SK-N-SH (cell line): ENCODE measurements around the gene KIF16B. TPM values are rescaled to one million over a fixed set of nuclear protein-coding genes. Genes with fewer than 3 reads are reported as not detected.

ENCODE experiments used
- CTCF ChIA-PET: fragments of 300-600, 350-600 bp; formaldehyde crosslinking; extraction: SDS; loops from one replicate; lab custom pipeline; 2021; lab: Yijun Ruan, JAX
- POLR2A ChIA-PET: fragments of 350-600 bp; sonication (Branson Sonifier 250); formaldehyde crosslinking; extraction: SDS; loops from one replicate; lab custom pipeline; 2020; ENCODE audit warnings: antibody characterized with exemption, inconsistent platforms; lab: Yijun Ruan, JAX
- DNase-seq: peaks from one replicate; pipeline ENCODE4 v3.0.0; 2012
- H2AFZ ChIP-seq: fragments of 200-600 bp; sonication (generic); 2 replicates; pipeline ENCODE4 v1.8.1; 2016; ENCODE audit warnings: antibody characterized with exemption, mild to moderate bottlenecking, low read depth
- H3F3A ChIP-seq: fragments of 200-600 bp; sonication (generic); replicated peaks from 2 replicates; pipeline ENCODE3; 2016; ENCODE audit warnings: antibody characterized with exemption, mild to moderate bottlenecking; ENCODE audit not compliant: insufficient read depth
- H3K27ac ChIP-seq, 2 experiments: fragments of 200-500 bp in 1 of 2; fragments of 200-600 bp in 1 of 2; sonication (Bioruptor generic) in 1 of 2; sonication (generic), shearing (Covaris generic) in 1 of 2; 2 replicates each; pipeline versions ENCODE4 v1.5.1 to v1.6.1; 2014 to 2016; ENCODE audit warnings: low read depth in 2 of 2, inconsistent platforms in 1 of 2, low read length in 1 of 2, mild to moderate bottlenecking in 1 of 2, mixed read lengths in 1 of 2
- H3K27me3 ChIP-seq: fragments of 200-600 bp; sonication (generic), shearing (Covaris generic); 2 replicates; pipeline ENCODE4 v1.6.1; 2016; ENCODE audit warnings: mixed run types; ENCODE audit not compliant: insufficient read depth
- H3K36me3 ChIP-seq, 2 experiments: fragments of 200-500 bp in 1 of 2; fragments of 200-600 bp in 1 of 2; sonication (Bioruptor generic) in 1 of 2; sonication (generic) in 1 of 2; replicated peaks in 1 of 2; 2 replicates each; pipeline versions ENCODE3 to v1.5.1; 2014 to 2016; ENCODE audit warnings: low read length in 1 of 2, mild to moderate bottlenecking in 1 of 2; ENCODE audit not compliant: insufficient read depth in 2 of 2, control insufficient read depth in 1 of 2
- H3K4me1 ChIP-seq, 2 experiments: fragments of 200-500 bp in 1 of 2; fragments of 200-600 bp in 1 of 2; sonication (Bioruptor generic) in 1 of 2; sonication (generic), shearing (Covaris generic) in 1 of 2; 2 replicates each; pipeline versions ENCODE4 v1.5.1 to v1.6.1; 2014 to 2016; ENCODE audit warnings: low read depth in 1 of 2, low read length in 1 of 2, mixed run types in 1 of 2; ENCODE audit not compliant: insufficient read depth in 2 of 2, control insufficient read depth in 1 of 2
- H3K4me2 ChIP-seq: fragments of 200-600 bp; sonication (generic), shearing (Covaris generic); 2 replicates; pipeline ENCODE4 v1.6.1; 2017; ENCODE audit warnings: mixed run types
- H3K4me3 ChIP-seq, 2 experiments: fragments of 200-500 bp in 1 of 2; fragments of 200-600 bp in 1 of 2; sonication (Bioruptor generic) in 1 of 2; sonication (generic), shearing (Covaris generic) in 1 of 2; 2 replicates each; pipeline versions ENCODE4 v1.5.1 to v1.8.1; 2014 to 2016; ENCODE audit warnings: low read depth in 2 of 2, inconsistent platforms in 1 of 2, low read length in 1 of 2, mild to moderate bottlenecking in 1 of 2, mixed read lengths in 1 of 2, moderate library complexity in 1 of 2
- H3K79me2 ChIP-seq: fragments of 200-600 bp; sonication (generic); 2 replicates; pipeline ENCODE4 v1.8.1; 2017; ENCODE audit warnings: mild to moderate bottlenecking; ENCODE audit not compliant: insufficient read depth
- H3K9ac ChIP-seq: fragments of 200-600 bp; sonication (generic); 2 replicates; pipeline ENCODE4 v1.6.1; 2017; ENCODE audit warnings: mixed run types
- H3K9me2 ChIP-seq: fragments of 200-600 bp; sonication (generic); 2 replicates; pipeline ENCODE4 v1.6.1; 2017; ENCODE audit warnings: mixed run types
- H3K9me3 ChIP-seq: fragments of 200-600 bp; sonication (generic); 2 replicates; pipeline ENCODE4 v1.6.1; 2017; ENCODE audit warnings: mixed run types, mild to moderate bottlenecking, moderate library complexity
- H4K20me1 ChIP-seq: fragments of 200-600 bp; sonication (generic); 2 replicates; pipeline ENCODE4 v1.6.1; 2017; ENCODE audit warnings: mild to moderate bottlenecking, mixed run types; ENCODE audit not compliant: insufficient read depth
- ELF1 ChIP-seq: IDR thresholded peaks from 2 replicates; pipeline ENCODE4 v1.4.0; 2012
- EZH2phosphoT487 ChIP-seq: fragments of 200-600 bp; sonication (generic); IDR thresholded peaks from 2 replicates; pipeline ENCODE4 v1.6.1; 2017; ENCODE audit warnings: low read depth, mixed run types, mild to moderate bottlenecking, antibody characterized with exemption, moderate library complexity, borderline replicate concordance
- FOSL2 ChIP-seq: IDR thresholded peaks from 2 replicates; pipeline ENCODE4 v1.4.0; 2012; ENCODE audit warnings: low read depth, mild to moderate bottlenecking, moderate library complexity, borderline replicate concordance
- FOXJ3 ChIP-seq: sonication (generic); formaldehyde crosslinking; IDR thresholded peaks from 2 replicates; pipeline ENCODE4 v1.5.1; 2020; ENCODE audit warnings: mild to moderate bottlenecking, missing genetic modification reagents
- FOXM1 ChIP-seq: IDR thresholded peaks from 2 replicates; pipeline ENCODE4 v1.4.0; 2012; ENCODE audit warnings: low read depth, mild to moderate bottlenecking
- JUND ChIP-seq: IDR thresholded peaks from 2 replicates; pipeline ENCODE4 v1.4.0; 2012
- MEF2A ChIP-seq: IDR thresholded peaks from 2 replicates; pipeline ENCODE4 v1.4.0; 2012; ENCODE audit warnings: low read depth, borderline replicate concordance
- MXI1 ChIP-seq: IDR thresholded peaks from 2 replicates; pipeline ENCODE4 v1.6.1; 2012; ENCODE audit warnings: mild to moderate bottlenecking, low read depth, low read length, improper control_type of control experiment
- NFIC ChIP-seq: IDR thresholded peaks from 2 replicates; pipeline ENCODE4 v1.4.0; 2012; ENCODE audit warnings: borderline replicate concordance
- NRF1 ChIP-seq: IDR thresholded peaks from 2 replicates; pipeline ENCODE4 v1.6.1; 2012; ENCODE audit warnings: low read depth, mild to moderate bottlenecking, low read length
- RAD21 ChIP-seq: IDR thresholded peaks from 2 replicates; pipeline ENCODE4 v1.6.1; 2012; ENCODE audit warnings: mild to moderate bottlenecking, low read length
- RCOR1 ChIP-seq: fragments of 150-350 bp; IDR thresholded peaks from 2 replicates; pipeline ENCODE4 v1.6.1; 2017; ENCODE audit warnings: antibody characterized with exemption, low read length
- RFX5 ChIP-seq: IDR thresholded peaks from 2 replicates; pipeline ENCODE4 v1.6.1; 2012; ENCODE audit warnings: mild to moderate bottlenecking, improper control_type of control experiment, low read length
- SMC3 ChIP-seq: IDR thresholded peaks from 2 replicates; pipeline ENCODE4 v1.6.1; 2012; ENCODE audit warnings: low read depth, low read length, improper control_type of control experiment
- TCF12 ChIP-seq: IDR thresholded peaks from 2 replicates; pipeline ENCODE4 v1.4.0; 2012
- WGBS: methylation state at CpG from one replicate; pipeline ENCODE4 v1.1.6; 2017; ENCODE audit warnings: low lambda C conversion rate; 5-methylcytosine and 5-hydroxymethylcytosine counted together
- polyA plus RNA-seq, 3 experiments: library from polyadenylated mRNA; depleted of rRNA; stranded (reverse); fragments of >200 nt; gene quantifications; 2 replicates each; pipeline ENCODE4 v1.2.3, GENCODE V29; 2012
- TF ChIP-seq, protein P1 (sequence below): IDR thresholded peaks from 2 replicates; pipeline ENCODE4 v1.4.0; 2012; ENCODE audit warnings: low read depth
- TF ChIP-seq, protein P2 (sequence below): IDR thresholded peaks from 2 replicates; pipeline ENCODE4 v1.6.1; 2012; ENCODE audit warnings: mild to moderate bottlenecking, low read depth, low read length, moderate library complexity
- TF ChIP-seq, protein P3 (sequence below): IDR thresholded peaks from 2 replicates; pipeline ENCODE4 v1.4.0; 2012; ENCODE audit warnings: low read depth, borderline replicate concordance
- TF ChIP-seq, protein P4 (sequence below): fragments of 150-350 bp; IDR thresholded peaks from 2 replicates; pipeline ENCODE4 v1.6.1; 2017; ENCODE audit warnings: antibody characterized with exemption, low read length, low read depth, borderline replicate concordance

The KIF16B gene
- polyA plus RNA-seq, 1 of the 3 experiments (the other 2 are of a cell fraction), result 3.3 TPM

DNA sequence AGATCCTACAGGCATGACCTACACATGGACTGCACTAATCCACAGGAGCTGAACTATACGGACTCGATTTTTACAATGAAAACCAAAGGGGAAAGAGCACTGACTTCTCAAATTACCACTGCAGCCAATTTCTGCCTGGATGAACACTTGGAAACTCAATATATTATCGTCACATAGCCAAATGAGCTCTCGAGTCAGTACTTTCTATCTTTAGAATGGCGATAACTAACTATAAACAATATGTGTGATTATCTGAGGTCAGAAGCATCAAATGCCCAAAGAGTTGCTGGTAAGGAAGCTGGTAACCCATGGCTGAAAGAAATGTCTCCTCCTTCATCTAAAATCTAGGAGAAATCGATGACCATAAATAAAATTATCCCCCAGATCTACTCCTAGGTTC is 86.7 kb downstream of the KIF16B start:
- no peaks in the 10 kb centered on the region for H3F3A ChIP-seq
- H4K20me1 ChIP-seq, result no peaks in the 10 kb centered on the region
- no peaks in the 10 kb centered on the region for H3K9me3 ChIP-seq
- ChIA-PET POLR2A (no interaction called here), CTCF (interaction anchor here (1.7 to 3.1 kb wide), 2 partner anchors 11 to 33 kb away, joined by 4 to 20 read pairs; no protein-coding TSS in a partner anchor)
- TF ChIP-seq TCF12 (no peak), SMC3 (no peak), ELF1 (no peak), RCOR1 (no peak), MEF2A (no peak), FOXJ3 (no peak), JUND (no peak), MXI1 (no peak), NFIC (no peak), FOXM1 (no peak), EZH2phosphoT487 (no peak), NRF1 (no peak), RFX5 (no peak), FOSL2 (no peak), RAD21 (no peak)
- TF ChIP-seq, protein P1, sequence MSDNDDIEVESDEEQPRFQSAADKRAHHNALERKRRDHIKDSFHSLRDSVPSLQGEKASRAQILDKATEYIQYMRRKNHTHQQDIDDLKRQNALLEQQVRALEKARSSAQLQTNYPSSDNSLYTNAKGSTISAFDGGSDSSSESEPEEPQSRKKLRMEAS, result no peak
- TF ChIP-seq, protein P2, sequence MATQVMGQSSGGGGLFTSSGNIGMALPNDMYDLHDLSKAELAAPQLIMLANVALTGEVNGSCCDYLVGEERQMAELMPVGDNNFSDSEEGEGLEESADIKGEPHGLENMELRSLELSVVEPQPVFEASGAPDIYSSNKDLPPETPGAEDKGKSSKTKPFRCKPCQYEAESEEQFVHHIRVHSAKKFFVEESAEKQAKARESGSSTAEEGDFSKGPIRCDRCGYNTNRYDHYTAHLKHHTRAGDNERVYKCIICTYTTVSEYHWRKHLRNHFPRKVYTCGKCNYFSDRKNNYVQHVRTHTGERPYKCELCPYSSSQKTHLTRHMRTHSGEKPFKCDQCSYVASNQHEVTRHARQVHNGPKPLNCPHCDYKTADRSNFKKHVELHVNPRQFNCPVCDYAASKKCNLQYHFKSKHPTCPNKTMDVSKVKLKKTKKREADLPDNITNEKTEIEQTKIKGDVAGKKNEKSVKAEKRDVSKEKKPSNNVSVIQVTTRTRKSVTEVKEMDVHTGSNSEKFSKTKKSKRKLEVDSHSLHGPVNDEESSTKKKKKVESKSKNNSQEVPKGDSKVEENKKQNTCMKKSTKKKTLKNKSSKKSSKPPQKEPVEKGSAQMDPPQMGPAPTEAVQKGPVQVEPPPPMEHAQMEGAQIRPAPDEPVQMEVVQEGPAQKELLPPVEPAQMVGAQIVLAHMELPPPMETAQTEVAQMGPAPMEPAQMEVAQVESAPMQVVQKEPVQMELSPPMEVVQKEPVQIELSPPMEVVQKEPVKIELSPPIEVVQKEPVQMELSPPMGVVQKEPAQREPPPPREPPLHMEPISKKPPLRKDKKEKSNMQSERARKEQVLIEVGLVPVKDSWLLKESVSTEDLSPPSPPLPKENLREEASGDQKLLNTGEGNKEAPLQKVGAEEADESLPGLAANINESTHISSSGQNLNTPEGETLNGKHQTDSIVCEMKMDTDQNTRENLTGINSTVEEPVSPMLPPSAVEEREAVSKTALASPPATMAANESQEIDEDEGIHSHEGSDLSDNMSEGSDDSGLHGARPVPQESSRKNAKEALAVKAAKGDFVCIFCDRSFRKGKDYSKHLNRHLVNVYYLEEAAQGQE, result no peak
- TF ChIP-seq, protein P3, sequence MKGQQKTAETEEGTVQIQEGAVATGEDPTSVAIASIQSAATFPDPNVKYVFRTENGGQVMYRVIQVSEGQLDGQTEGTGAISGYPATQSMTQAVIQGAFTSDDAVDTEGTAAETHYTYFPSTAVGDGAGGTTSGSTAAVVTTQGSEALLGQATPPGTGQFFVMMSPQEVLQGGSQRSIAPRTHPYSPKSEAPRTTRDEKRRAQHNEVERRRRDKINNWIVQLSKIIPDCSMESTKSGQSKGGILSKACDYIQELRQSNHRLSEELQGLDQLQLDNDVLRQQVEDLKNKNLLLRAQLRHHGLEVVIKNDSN, result no peak
- TF ChIP-seq, protein P4, sequence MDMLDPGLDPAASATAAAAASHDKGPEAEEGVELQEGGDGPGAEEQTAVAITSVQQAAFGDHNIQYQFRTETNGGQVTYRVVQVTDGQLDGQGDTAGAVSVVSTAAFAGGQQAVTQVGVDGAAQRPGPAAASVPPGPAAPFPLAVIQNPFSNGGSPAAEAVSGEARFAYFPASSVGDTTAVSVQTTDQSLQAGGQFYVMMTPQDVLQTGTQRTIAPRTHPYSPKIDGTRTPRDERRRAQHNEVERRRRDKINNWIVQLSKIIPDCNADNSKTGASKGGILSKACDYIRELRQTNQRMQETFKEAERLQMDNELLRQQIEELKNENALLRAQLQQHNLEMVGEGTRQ, result no peak
- H3K4me3 ChIP-seq, result no peak overlapping the region
- no peak overlapping the region for H3K9ac ChIP-seq
- H3K27ac ChIP-seq, result no peak overlapping the region
- no peak overlapping the region for H2AFZ ChIP-seq
- WGBS, result 91% methylated on average over 6 of the region's 6 CpGs
- H3K27me3 ChIP-seq, result no peaks in the 10 kb centered on the region
- no peaks in the 10 kb centered on the region for H3K79me2 ChIP-seq
- H3K36me3 ChIP-seq, result no peaks in the 10 kb centered on the region
- no peak overlapping the region for H3K4me2 ChIP-seq
- H3K4me1 ChIP-seq, result no peaks in the 10 kb centered on the region; a peak in 1 of 4 replicates
- H3K9me2 ChIP-seq, result no peaks in the 10 kb centered on the region
- no peak for DNase-seq
